ENCODE data around the gene EPS8L1. TPM values are rescaled to one million over a fixed set of nuclear protein-coding genes. Genes with fewer than 3 reads are reported as not detected.
"Not testable (repeated sequence)": the region's sequence is repeated elsewhere in the genome, so short reads cannot be mapped to it uniquely, and the experiment has no call there.

Gene EPS8L1
- total RNA-seq, 1 experiment from 2014 or later: 62.1 TPM

GRCh38 chr19:55034751-55035150 lies 40.9 kb upstream of the EPS8L1 start (continued):
- TF ChIP-seq, protein P1, sequence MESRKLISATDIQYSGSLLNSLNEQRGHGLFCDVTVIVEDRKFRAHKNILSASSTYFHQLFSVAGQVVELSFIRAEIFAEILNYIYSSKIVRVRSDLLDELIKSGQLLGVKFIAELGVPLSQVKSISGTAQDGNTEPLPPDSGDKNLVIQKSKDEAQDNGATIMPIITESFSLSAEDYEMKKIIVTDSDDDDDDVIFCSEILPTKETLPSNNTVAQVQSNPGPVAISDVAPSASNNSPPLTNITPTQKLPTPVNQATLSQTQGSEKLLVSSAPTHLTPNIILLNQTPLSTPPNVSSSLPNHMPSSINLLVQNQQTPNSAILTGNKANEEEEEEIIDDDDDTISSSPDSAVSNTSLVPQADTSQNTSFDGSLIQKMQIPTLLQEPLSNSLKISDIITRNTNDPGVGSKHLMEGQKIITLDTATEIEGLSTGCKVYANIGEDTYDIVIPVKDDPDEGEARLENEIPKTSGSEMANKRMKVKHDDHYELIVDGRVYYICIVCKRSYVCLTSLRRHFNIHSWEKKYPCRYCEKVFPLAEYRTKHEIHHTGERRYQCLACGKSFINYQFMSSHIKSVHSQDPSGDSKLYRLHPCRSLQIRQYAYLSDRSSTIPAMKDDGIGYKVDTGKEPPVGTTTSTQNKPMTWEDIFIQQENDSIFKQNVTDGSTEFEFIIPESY (IDR thresholded peaks at IDR 0.05; ENCODE audit: extremely low read depth, insufficient replicate concordance, low read length): no peak
- TF ChIP-seq MAX (IDR thresholded peaks at IDR 0.05): no peak
- TF ChIP-seq CBX3 (IDR thresholded peaks at IDR 0.05; ENCODE audit: low read depth): no peak
- no peak for TF ChIP-seq REST (IDR thresholded peaks at IDR 0.05; ENCODE audit: low read depth)
- TF ChIP-seq ELF1 (IDR thresholded peaks at IDR 0.05; ENCODE audit: borderline replicate concordance, low read depth): no peak
- TF ChIP-seq ZFX (IDR thresholded peaks at IDR 0.05): no peak

GRCh38 chr19:55036058-55036457 lies 39.6 kb upstream of the EPS8L1 start:
- intact Hi-C loops (cut with micrococcal nuclease): no loop called here
- Histone ChIP-seq H3K9me3 (ENCODE audit: control insufficient read depth in 1 of 2, insufficient read depth in 1 of 2, low read depth in 1 of 2, low read length in 2 of 2) (no peaks in the 10 kb centered on the region), H2AFZ (ENCODE audit: low read depth, low read length, poor library complexity, severe bottlenecking) (no peak overlapping the region), H3K9ac (ENCODE audit: low read length) (no peak overlapping the region), H3K4me1 (ENCODE audit: control insufficient read depth in 1 of 2, insufficient read depth in 2 of 2, low read length in 2 of 2) (no peaks in the 10 kb centered on the region), H3K27ac (ENCODE audit: low read depth, low read length) (no peak overlapping the region), H4K20me1 (ENCODE audit: insufficient read depth) (peaks cover 9% of the 10 kb centered on the region; the same call in 1 of the 2 replicates), H3K9me2 (ENCODE audit: insufficient read depth) (no peaks in the 10 kb centered on the region), H3K4me2 (ENCODE audit: low read length) (no peak overlapping the region), H3K36me3 (ENCODE audit: control insufficient read depth in 1 of 2, insufficient read depth in 2 of 2, low read length in 2 of 2) (0 out of 4 replicates have a peak, but pooled peaks cover 0 to 3% of the 10 kb centered on the region in 2 experiments), H3K79me2 (ENCODE audit: insufficient read depth, low read length) (peaks cover 87% of the 10 kb centered on the region), H3K27me3 (ENCODE audit: insufficient read depth, low read length) (no peaks in the 10 kb centered on the region), H3K4me3 (replicated peaks in 1 of 2; ENCODE audit: low read depth in 1 of 2, low read length in 2 of 2) (no peak overlapping the region)
- TF ChIP-seq, protein P1 (IDR thresholded peaks at IDR 0.05; ENCODE audit: extremely low read depth, insufficient replicate concordance, low read length): no peak
- ATAC-seq: no peak
- DNase-seq (ENCODE audit: low read depth, low spot score): no peak
- no TSS peak for BruUV-seq (replicated peaks)
- ChIA-PET CTCF (no interaction called here), RAD21 (ENCODE audit: low non-redundant PET in 1 of 2, low total read pairs in 2 of 2, uncharacterized antibody in 2 of 2, unreplicated experiment in 2 of 2) (no interaction called here), POLR2A (no interaction called here)

GRCh38 chr19:55037603-55038002 lies 38.1 kb upstream of the EPS8L1 start:
- BruUV-seq (replicated peaks); CTCF ChIA-PET: not testable (repeated sequence)

More at GRCh38 chr19:55037603-55038002, 38.1 kb upstream of the EPS8L1 start:
- H3K4me3 ChIP-seq (replicated peaks in 1 of 2; ENCODE audit: low read depth in 1 of 2, low read length in 2 of 2); H2AFZ ChIP-seq (ENCODE audit: low read depth, low read length, poor library complexity, severe bottlenecking); H3K27ac ChIP-seq (ENCODE audit: low read depth, low read length); ATAC-seq; intact Hi-C loops (cut with micrococcal nuclease); DNase-seq (ENCODE audit: low read depth, low spot score); H3K9me2 ChIP-seq (ENCODE audit: insufficient read depth); H3K36me3 ChIP-seq (ENCODE audit: control insufficient read depth in 1 of 2, insufficient read depth in 2 of 2, low read length in 2 of 2); H3K9me3 ChIP-seq (ENCODE audit: control insufficient read depth in 1 of 2, insufficient read depth in 1 of 2, low read depth in 1 of 2, low read length in 2 of 2); H3K27me3 ChIP-seq (ENCODE audit: insufficient read depth, low read length); RAD21 ChIA-PET (ENCODE audit: low non-redundant PET in 1 of 2, low total read pairs in 2 of 2, uncharacterized antibody in 2 of 2, unreplicated experiment in 2 of 2); H3K9ac ChIP-seq (ENCODE audit: low read length); H3K4me1 ChIP-seq (ENCODE audit: control insufficient read depth in 1 of 2, insufficient read depth in 2 of 2, low read length in 2 of 2); POLR2A ChIA-PET; H4K20me1 ChIP-seq (ENCODE audit: insufficient read depth); H3K4me2 ChIP-seq (ENCODE audit: low read length): not testable (repeated sequence)
- H3K79me2 ChIP-seq (ENCODE audit: insufficient read depth, low read length): peaks cover 87% of the 10 kb centered on the region

Measured in HCT116 (cell line).